ENCODE measurements around the gene RAPGEF4.

The RAPGEF4 gene

GRCh38 chr2:172711110-172711509 lies 24.5 kb upstream of the RAPGEF4 start:
- in situ Hi-C loops (cut with MboI; ENCODE audit: low sequenced_read_pairs, unreplicated experiment): no loop called here
- TF ChIP-seq CTCF (IDR thresholded peaks at IDR 0.05; ENCODE audit: borderline replicate concordance, control extremely low read depth, extremely low read depth, insufficient read depth, missing control alignments): no peak
- DNase-seq (ENCODE audit: low spot score): no peak

- TF ChIP-seq CTCF (IDR thresholded peaks at IDR 0.05; ENCODE audit: borderline replicate concordance, control extremely low read depth, extremely low read depth, insufficient read depth, missing control alignments): no peak
- no peak for DNase-seq (ENCODE audit: low spot score)
- in situ Hi-C loops (cut with MboI; ENCODE audit: low sequenced_read_pairs, unreplicated experiment): no loop called here
These were observed 23.4 kb upstream of the RAPGEF4 start for GRCh38 chr2:172712251-172712650.

- TF ChIP-seq CTCF (IDR thresholded peaks at IDR 0.05; ENCODE audit: borderline replicate concordance, control extremely low read depth, extremely low read depth, insufficient read depth, missing control alignments): no peak
- no peak for DNase-seq (ENCODE audit: low spot score)
- in situ Hi-C loops (cut with MboI; ENCODE audit: low sequenced_read_pairs, unreplicated experiment): no loop called here
These were observed 22.2 kb upstream of the RAPGEF4 start for GRCh38 chr2:172713365-172713875.

GRCh38 chr2:172722481-172722880 lies 13.2 kb upstream of the RAPGEF4 start:
- in situ Hi-C loops (cut with MboI; ENCODE audit: low sequenced_read_pairs, unreplicated experiment): no loop called here
- TF ChIP-seq CTCF (IDR thresholded peaks at IDR 0.05; ENCODE audit: borderline replicate concordance, control extremely low read depth, extremely low read depth, insufficient read depth, missing control alignments): no peak
- no peak for DNase-seq (ENCODE audit: low spot score)

DNA sequence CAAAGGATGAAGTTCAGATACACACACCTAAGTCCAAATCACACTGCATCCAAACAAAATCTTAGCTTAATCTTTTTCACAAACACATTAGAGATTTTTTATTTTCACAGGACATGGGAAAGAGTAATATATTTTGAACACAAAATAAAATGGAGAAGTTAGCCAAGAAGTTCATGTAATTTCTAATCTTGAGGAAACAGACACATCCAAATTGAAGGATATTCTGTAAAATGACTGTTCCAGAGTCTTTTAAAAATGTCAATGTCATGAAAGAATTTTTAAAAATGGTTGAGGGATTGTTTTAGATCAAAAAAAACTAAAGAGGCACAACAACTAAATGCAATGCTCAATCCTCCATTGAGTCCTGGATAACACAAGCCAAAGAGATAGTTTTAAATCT lies 12.4 kb upstream of the RAPGEF4 start:
- no peak for DNase-seq (ENCODE audit: low spot score)
- in situ Hi-C loops (cut with MboI; ENCODE audit: low sequenced_read_pairs, unreplicated experiment): no loop called here
- TF ChIP-seq CTCF (IDR thresholded peaks at IDR 0.05; ENCODE audit: borderline replicate concordance, control extremely low read depth, extremely low read depth, insufficient read depth, missing control alignments): no peak

DNA sequence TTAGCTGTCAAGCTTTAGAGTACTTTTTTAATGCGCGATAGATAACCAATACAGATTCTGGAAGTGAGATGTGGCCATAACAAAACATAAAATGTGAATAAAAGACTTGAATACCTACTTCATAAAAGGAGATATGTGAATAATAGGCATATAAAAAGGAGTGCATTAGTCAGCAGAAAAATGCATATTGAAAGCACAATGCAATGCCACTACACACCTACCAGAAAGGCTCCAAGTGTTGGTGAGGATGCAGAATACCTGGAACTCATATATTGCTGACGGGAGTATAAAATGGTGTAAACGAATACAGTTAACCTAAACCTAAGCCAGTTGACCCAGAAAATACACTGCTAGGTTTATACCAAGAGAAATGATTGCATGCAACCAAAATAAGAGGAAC lies 10.9 kb upstream of the RAPGEF4 start:
- no peak for DNase-seq (ENCODE audit: low spot score)
- no peak for TF ChIP-seq CTCF (IDR thresholded peaks at IDR 0.05; ENCODE audit: borderline replicate concordance, control extremely low read depth, extremely low read depth, insufficient read depth, missing control alignments)
- in situ Hi-C loops (cut with MboI; ENCODE audit: low sequenced_read_pairs, unreplicated experiment): no loop called here

DNA sequence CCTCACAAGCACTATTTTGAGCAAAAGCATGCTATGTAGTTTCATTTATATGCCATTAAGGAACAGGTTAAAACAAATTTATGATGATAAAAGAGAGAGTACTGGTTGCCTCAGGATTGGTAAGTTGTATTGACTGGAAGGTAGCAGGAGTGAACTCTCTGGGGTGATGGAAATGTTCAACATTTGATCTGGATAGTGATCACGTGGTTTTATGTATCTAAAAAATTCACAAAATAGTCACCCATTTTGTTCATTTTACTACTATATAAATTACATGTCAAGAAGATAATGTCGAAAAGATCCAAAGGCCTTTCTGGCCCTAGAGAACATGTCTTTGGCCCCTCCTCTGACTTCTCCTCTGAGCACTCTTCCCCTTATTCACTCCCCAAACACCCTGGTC lies 10.4 kb upstream of the RAPGEF4 start:
- TF ChIP-seq CTCF (IDR thresholded peaks at IDR 0.05; ENCODE audit: borderline replicate concordance, control extremely low read depth, extremely low read depth, insufficient read depth, missing control alignments): no peak
- no peak for DNase-seq (ENCODE audit: low spot score)

More for the DNA sequence above, 10.4 kb upstream of the RAPGEF4 start:
- in situ Hi-C loops (cut with MboI; ENCODE audit: low sequenced_read_pairs, unreplicated experiment): no loop called here
